ENCODE data around the gene PCNX4.

- TF ChIP-seq CTCF (IDR thresholded peaks at IDR 0.05) (no peak), POLR2A (IDR thresholded peaks at IDR 0.05) (no peak)
These were observed 6.6 kb upstream of the PCNX4 start for GRCh38 chr14:60085085-60085484.

Measured in prostate gland (tissue), 2 donors.